ELR (cell line): ENCODE measurements around the gene CNNM4.

ENCODE experiments used
- DNase-seq: peaks from one replicate; pipeline ENCODE4 v3.0.0-alpha.2; 2015; ENCODE audit warnings: low read depth

Gene CNNM4

DNA sequence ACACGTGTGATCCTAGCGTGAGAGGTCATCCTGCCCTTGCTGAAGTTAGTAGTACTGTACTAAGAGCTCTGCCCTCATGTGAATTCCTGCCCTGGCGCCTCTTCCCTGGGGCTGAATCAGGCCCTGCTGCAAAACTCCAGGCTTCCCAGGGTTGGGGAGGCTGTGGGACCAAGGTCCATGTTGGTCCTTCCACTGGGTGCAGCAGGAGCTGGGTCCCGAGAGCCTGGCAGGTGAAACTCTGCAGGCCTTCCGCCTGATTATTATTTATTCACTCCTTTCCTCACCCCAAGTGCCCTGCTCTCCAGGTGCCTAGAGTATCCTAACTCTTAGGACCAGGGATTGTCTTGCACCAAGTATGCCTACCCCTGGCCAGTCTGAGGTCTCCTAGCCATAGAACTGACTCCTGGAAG, 50.1 kb downstream of the CNNM4 start:
- no peak for DNase-seq

DNA sequence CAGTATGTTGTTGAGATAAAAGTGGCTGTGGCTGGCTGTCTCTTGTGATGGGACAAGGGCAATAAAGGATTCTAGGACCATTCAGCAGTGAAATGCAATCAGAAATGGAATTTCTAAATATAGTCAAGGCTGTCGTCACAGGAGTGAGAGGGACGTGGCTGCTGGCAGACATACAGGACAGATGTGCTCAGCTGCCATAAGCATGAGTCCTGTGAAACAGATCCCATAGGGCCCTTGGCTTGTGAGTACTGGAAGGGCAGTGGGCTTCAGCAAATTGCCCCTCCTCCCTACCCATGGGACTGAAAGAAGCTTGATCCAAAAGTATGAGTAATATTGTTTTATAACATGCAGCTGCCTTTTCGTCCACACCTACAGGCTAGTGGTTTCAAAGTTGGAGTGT, 51.2 kb downstream of the CNNM4 start:
- no peak for DNase-seq

- no peak for DNase-seq
Observed at GRCh38 chr2:96813656-96814055, 53.0 kb downstream of the CNNM4 start.

- peak; percentile 56 for DNase-seq
Observed at GRCh38 chr2:96815326-96816126, 54.8 kb downstream of the CNNM4 start.

DNA sequence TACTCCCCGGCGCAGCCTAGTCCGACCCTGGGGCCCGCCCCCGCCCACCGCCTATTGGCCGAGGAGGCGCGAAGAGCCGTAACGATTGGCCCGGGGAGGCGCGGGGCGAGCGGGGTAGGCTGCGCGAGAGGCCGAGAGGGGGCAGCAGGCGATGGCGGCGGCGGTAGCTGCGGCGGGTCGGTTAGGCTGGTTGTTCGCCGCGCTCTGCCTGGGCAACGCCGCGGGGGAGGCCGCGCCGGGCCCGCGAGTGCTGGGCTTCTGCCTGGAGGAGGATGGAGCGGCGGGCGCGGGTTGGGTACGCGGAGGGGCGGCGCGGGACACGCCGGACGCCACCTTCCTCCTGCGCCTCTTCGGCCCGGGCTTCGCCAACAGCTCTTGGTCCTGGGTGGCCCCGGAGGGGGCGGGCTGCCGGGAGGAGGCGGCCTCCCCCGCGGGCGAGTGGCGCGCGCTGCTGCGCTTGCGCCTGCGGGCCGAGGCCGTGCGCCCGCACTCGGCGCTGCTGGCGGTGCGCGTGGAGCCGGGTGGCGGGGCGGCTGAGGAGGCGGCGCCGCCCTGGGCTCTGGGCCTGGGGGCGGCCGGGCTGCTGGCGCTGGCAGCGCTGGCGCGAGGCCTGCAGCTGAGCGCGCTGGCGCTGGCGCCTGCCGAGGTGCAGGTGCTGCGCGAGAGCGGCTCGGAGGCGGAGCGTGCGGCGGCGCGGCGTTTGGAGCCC, 55.6 kb downstream of the CNNM4 start, which contains the start of gene CNNM3:
CNNM3 (plus strand) TSS at position 142 of the 709 bp plus-strand sequence; CDS start at position 152, 10 bp downstream.
- DNase-seq = peak; percentile 95

DNA sequence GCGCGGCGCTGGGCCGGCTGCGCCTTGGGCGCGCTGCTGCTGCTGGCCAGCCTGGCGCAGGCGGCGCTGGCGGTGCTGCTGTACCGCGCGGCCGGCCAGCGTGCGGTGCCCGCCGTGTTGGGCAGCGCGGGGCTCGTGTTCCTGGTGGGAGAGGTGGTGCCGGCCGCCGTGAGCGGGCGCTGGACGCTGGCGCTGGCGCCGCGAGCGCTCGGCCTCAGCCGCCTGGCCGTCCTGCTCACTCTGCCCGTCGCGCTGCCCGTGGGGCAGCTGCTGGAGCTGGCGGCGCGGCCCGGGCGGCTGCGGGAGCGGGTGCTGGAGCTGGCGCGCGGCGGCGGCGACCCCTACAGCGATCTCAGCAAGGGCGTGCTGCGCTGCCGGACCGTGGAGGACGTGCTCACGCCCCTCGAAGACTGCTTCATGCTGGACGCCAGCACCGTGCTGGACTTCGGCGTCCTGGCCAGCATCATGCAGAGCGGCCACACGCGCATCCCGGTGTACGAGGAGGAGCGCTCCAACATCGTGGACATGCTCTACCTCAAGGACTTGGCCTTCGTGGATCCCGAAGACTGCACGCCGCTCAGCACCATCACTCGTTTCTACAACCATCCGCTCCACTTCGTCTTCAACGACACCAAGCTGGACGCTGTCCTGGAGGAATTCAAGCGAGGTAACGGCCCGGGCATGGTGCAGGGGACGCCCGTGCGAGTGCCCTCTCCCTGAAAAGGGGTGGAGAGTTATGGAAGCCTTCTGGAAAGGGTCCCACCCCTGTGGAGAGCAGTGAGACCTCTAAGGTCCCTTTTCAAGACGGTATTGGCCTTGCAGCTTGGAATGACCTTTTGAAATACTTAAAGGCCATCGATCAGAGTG, 56.4 kb downstream of the CNNM4 start:
- DNase-seq = peak; percentile 42

DNA sequence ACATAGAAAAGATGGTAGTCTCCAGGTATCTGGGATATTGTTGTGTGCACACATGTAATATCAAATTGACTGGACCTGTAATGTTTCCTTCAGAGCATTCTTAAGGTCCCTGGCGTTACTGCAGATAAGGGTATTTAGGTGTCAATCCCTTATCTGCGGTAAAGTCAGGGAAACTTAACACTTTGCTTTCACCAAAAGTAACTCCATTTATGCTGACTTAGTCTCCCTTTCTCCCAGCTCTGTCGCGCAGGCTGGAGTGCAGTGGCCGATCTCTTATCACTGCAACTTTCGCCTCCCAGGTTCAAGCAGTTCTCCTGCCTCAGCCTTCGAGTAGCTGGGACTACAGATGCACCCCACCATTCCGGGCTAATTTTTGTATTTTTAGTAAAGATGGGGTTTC, 57.2 kb downstream of the CNNM4 start:
- no peak for DNase-seq

- DNase-seq = no peak
Observed at GRCh38 chr2:96819128-96819875, 58.6 kb downstream of the CNNM4 start.

DNA sequence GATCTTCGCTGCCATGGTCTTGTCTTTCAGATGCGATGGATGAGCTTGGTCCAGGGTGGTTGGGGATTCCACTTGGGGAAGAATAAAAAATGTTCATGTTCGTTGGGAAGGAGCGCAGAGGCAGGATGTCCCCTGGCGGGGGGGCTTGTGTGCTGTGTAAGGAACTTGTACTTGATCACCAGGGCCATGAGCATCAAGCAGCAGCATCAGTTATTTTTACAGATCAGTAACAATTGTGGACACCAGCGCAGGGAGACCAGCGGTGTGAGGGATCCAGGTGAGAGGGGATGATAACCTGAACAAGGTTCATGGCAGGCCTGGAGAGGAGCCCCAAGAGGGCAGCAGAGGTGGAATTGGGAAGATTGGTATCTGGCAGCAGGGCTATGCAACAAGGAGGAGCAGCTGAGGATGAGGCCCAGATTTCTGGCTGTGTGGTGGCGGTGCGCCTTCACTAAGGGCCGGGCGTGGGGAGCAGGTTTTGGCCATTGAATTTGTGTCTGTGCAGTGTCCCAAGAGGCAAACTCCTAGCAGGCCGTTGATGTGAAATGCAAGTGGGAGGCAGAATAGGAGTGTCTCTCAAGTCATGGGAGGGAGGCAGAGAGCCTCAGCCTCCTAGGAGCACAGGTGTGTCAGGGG, 59.3 kb downstream of the CNNM4 start:
- no peak for DNase-seq

GRCh38 chr2:96821113-96821675, 60.5 kb downstream of the CNNM4 start:
- DNase-seq = no peak

DNA sequence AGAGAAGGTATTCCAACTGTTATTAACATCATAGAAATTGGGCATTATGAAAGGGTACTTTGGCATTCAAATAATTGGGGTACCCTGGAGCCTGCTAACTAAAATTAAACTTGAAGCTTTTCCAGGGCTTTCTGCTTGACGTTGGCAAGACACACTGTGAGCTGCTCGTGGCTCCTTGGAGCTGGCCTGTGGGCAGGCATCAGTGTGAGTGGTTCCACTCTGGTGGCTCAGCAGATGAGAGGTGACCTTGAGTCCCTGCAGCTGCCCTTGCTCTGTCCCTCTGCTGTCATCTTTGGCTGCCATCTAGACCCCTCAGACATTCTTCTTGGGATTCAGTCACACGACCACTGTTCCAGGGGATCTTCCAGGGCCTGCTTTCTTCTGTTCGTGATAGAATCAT, 62.1 kb downstream of the CNNM4 start:
- DNase-seq = no peak

- DNase-seq = no peak
Observed at GRCh38 chr2:96823198-96823597, 62.5 kb downstream of the CNNM4 start.

DNA sequence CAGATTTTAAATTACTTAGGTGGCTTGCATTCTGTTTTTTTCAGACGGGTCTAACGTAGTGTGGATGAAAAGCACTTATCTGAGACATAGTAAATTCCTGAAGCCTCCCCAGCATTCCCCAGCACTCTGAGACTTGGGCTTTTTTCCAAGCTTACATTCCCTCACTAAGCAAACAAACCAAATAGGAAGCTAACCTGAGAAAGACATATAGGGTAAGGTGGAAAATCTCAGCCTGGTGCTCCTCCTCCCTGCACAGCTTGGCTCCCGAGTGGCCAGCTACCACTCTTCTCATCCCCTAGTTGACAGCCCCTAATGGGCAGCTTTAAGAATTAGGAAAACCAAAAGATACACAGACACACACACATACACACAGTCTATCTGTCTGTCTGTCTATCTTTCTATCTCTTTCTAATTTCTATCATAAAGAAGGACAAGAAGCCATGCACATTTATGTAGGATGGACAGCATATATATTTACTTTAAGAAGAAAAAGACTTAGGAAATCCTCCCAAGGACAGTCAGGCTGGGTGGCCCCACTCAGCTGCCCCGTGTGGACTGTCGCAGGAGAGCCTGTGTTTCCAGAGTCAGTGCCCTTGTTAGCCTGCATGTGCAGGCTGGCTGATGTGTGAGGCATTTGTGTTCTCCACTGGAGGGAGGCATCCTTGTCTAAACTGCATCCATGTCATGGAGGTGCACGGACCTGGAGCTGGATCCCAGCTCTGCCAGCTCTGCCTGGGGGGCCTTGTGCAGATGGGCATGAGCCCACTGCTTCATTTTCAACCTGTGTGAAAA, 63.6 kb downstream of the CNNM4 start:
- DNase-seq = no peak

DNA sequence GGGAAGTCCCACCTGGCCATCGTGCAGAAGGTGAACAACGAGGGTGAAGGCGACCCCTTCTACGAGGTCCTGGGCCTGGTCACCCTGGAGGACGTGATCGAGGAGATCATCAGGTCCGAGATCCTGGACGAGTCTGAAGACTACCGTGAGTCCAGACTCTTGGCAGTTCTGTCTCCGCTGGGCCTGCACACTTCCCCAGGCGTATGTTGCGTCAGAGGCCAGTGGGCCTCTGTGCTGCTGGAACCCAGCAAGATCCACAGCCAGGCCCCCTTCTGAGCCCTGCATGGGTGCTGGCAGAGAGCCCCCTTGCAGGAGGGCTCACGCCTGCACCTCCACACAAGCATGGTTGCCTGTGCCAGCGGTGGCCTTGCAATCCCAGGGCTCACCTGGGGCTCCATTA, 64.4 kb downstream of the CNNM4 start:
- no peak for DNase-seq

DNA sequence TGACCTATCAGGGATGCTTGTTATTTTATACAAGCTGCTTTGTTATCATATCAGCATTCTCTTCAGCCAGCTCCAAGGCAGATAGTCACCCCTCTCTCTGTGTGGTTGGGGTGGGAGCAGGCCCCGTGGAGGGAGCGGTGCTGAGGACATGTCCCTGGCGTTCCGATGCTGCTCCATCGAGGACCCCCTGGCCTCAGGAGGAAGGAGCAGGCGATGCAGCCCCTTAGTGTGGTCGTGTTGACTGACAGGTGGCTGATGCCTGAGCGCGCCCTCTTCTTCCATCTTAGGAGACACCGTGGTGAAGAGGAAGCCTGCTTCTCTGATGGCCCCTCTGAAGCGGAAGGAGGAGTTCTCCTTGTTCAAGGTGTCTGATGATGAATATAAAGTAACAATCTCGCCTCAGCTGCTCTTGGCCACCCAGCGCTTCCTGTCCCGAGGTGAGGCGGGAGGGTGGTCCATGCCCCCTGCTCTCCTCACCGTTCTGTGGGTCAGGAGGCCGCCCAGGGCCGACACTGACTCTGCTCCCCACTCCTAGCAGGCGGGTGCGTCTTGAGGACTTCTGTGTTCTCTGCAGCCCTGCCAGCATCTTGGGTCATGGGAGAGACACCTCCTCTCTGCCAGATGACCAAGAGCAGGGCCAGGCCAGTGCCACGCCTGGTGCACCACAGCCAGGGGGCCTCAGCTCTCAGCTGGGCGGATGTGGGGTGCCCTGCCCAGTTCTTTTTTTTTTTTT, 66.0 kb downstream of the CNNM4 start:
- DNase-seq = no peak

DNA sequence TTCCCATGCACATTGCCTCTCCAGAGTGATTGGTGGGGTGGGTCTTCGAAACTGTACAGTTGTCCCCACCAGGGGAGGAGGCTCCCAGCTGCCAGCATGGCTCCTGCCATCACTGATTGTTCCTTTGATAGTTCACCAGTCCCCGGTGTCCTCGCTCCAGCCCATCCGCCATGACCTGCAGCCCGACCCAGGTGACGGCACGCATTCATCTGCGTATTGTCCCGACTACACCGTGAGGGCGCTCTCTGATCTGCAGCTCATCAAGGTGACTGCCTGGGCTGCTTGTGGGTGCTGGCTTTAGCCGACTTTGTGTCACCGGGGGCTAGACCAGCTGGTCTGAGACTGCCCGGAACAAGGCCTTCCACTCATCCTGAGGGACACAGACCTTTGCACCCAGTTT, 67.7 kb downstream of the CNNM4 start:
- DNase-seq = no peak

- DNase-seq = no peak
Observed at GRCh38 chr2:96828874-96829273, 68.2 kb downstream of the CNNM4 start.

- no peak for DNase-seq
Observed at GRCh38 chr2:96830044-96830562, 69.4 kb downstream of the CNNM4 start.

DNA sequence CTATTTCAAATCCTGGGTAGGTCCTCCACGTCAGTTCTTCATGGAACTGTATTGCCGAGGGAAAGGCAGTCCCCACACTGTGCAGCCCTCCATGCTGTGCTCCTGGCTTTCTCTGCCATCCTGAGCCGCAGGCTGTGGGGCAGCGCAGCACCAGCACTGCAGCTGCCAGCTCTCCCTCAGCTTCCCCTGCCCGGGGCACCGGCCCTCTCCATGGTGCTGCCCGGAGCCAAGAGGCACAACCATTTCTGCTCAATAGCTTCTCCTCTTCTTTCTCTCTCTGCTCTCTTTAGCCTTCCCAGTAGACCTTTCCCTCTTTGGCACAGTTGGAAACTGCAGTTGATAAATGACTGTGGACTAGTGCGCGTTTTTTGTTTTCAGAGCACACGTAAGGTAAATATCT, 71.0 kb downstream of the CNNM4 start:
- peak; percentile 8 for DNase-seq
